ENCODE measurements around the gene LDLRAD3.

The LDLRAD3 gene

GRCh38 chr11:36079878-36080675 is 136.2 kb downstream of the LDLRAD3 start:
- no peak for DNase-seq

GRCh38 chr11:36081274-36081945 is 137.5 kb downstream of the LDLRAD3 start:
- no peak for DNase-seq

- no peak for DNase-seq
Measured at GRCh38 chr11:36086366-36086765, 142.5 kb downstream of the LDLRAD3 start.

GRCh38 chr11:36088266-36088972 is 144.6 kb downstream of the LDLRAD3 start:
- DNase-seq = no peak

- no peak for DNase-seq
Measured at GRCh38 chr11:36089920-36090319, 146.1 kb downstream of the LDLRAD3 start.

- DNase-seq = no peak
Measured at GRCh38 chr11:36090356-36091109, 146.7 kb downstream of the LDLRAD3 start.

- no peak for DNase-seq
Measured at GRCh38 chr11:36091256-36091811, 147.5 kb downstream of the LDLRAD3 start.

GRCh38 chr11:36092314-36093030 is 148.6 kb downstream of the LDLRAD3 start:
- DNase-seq = no peak

- no peak for DNase-seq
Measured at GRCh38 chr11:36093548-36093947, 149.7 kb downstream of the LDLRAD3 start.

GRCh38 chr11:36094164-36094563 is 150.3 kb downstream of the LDLRAD3 start:
- DNase-seq = no peak

GRCh38 chr11:36095716-36096115 is 151.9 kb downstream of the LDLRAD3 start:
- DNase-seq = no peak

- no peak for DNase-seq
Measured at GRCh38 chr11:36097219-36097650, 153.4 kb downstream of the LDLRAD3 start.

GRCh38 chr11:36098087-36098486 is 154.2 kb downstream of the LDLRAD3 start:
- DNase-seq = no peak

- no peak for DNase-seq
Measured at GRCh38 chr11:36098853-36099375, 155.1 kb downstream of the LDLRAD3 start.

- no peak for DNase-seq
Measured at GRCh38 chr11:36101466-36101865, 157.6 kb downstream of the LDLRAD3 start.

- DNase-seq = no peak
Measured at GRCh38 chr11:36102868-36103267, 159.0 kb downstream of the LDLRAD3 start.

GRCh38 chr11:36103933-36104530 is 160.2 kb downstream of the LDLRAD3 start:
- DNase-seq = no peak

- no peak for DNase-seq
Measured at GRCh38 chr11:36104660-36104992, 160.8 kb downstream of the LDLRAD3 start.

- DNase-seq = no peak
Measured at GRCh38 chr11:36105743-36106581, 162.1 kb downstream of the LDLRAD3 start.

GRCh38 chr11:36107547-36107946 is 163.7 kb downstream of the LDLRAD3 start:
- DNase-seq = no peak

Data from eye (tissue), 1 donor.